ENCODE data around the gene MGP. TPM values are rescaled to one million over a fixed set of nuclear protein-coding genes. Genes with fewer than 3 reads are reported as not detected.

Gene MGP
- polyA plus RNA-seq, 1 experiment, result 4.0 TPM

DNA sequence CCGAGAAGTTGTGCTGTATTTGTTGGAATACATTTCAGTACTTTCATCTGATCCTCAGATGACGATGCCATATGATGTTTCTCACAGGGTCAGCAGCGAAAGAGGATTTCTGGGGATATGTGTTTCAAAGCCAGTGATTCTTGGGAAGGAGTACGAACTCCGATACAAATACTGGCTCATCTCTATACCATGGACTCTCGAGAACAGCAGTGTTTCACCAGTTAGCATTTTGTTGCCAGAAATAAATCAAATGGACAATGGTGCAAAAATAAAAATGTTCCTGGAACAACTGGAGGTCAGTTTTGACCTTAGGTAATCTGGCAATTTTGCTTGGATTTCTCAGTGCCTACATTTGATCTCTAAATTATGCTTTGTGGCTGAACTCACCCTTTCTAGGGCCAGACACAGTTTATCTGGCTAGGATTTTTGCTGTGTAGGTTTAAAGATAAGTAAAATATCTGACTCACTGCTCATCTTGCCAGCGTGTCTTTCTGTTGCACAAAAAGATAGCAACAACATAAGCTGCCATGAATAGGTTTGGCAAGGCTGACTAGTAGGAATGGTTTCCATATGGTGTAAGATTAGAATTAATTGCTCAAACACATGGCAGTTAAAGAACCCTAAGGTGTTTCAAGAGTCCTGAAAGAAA is 11.0 kb upstream of the MGP start:
- POLR2A ChIA-PET, result no interaction called here
- TF ChIP-seq, protein P1, sequence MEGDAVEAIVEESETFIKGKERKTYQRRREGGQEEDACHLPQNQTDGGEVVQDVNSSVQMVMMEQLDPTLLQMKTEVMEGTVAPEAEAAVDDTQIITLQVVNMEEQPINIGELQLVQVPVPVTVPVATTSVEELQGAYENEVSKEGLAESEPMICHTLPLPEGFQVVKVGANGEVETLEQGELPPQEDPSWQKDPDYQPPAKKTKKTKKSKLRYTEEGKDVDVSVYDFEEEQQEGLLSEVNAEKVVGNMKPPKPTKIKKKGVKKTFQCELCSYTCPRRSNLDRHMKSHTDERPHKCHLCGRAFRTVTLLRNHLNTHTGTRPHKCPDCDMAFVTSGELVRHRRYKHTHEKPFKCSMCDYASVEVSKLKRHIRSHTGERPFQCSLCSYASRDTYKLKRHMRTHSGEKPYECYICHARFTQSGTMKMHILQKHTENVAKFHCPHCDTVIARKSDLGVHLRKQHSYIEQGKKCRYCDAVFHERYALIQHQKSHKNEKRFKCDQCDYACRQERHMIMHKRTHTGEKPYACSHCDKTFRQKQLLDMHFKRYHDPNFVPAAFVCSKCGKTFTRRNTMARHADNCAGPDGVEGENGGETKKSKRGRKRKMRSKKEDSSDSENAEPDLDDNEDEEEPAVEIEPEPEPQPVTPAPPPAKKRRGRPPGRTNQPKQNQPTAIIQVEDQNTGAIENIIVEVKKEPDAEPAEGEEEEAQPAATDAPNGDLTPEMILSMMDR (IDR thresholded peaks at IDR 0.05; ENCODE audit: low read depth, low read length), result no peak
- H3K27ac ChIP-seq (ENCODE audit: low read depth, low read length), result peak overlapping the region; percentile 47

DNA sequence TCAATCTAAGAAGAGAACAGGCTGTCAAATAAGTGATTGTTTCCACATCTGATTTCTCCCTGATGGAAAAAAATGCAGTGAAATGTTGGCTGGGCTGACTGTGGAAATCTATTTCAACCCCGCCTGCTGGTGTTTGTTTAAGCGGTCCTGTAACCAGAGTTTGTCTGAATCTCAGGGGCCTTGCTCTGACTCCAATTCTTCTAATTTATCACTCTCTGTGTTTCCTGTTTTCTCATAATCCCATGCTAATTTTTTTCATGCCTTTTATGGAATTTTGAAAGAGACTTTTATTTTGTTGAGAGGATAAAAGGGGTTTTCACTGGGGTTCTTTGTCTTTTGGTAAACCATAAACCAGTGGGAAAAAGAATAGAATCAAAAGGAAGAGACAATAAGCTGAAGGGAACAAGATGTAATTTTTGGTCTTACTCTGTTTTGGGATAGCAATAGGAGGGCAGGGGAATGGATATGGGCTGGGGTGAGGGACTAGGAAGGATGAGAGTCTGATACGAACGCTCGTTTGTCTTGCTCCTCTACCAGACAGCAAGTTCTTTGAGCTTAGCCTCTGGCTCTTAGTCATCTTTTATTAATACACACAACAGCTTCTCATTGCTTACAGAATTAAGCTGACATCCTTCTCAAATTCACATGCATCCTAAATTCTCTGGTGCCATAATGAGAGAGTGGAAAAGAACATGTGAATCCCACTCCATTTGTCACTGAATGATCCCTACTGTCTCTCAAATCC is 8.0 kb upstream of the MGP start:
- TF ChIP-seq, protein P1 (IDR thresholded peaks at IDR 0.05; ENCODE audit: low read depth, low read length), result peak; percentile 38
- Histone ChIP-seq H3K27ac (ENCODE audit: low read depth, low read length) (no peak overlapping the region), H3K9me3 (ENCODE audit: control insufficient read depth, insufficient read depth, low read length) (no peaks in the 10 kb centered on the region), H3K4me3 (ENCODE audit: low read depth, low read length) (no peak overlapping the region), H3K27me3 (ENCODE audit: control insufficient read depth, insufficient read depth, low read length) (peaks cover 6% of the 10 kb centered on the region)
- CTCF ChIA-PET, result interaction anchor here (0.5 to 2.3 kb wide), 9 partner anchors 10 to 169 kb away, joined by 3 to 10 read pairs (median 4); partner anchors contain the start of gene ART4
- POLR2A ChIA-PET, result interaction anchor here (0.6 kb wide), 1 partner anchor 123 kb away, joined by 4 read pairs; a partner anchor contains a TSS
- no peak for DNase-seq (ENCODE audit: low read depth, low spot score)

More for the DNA sequence above, 11.0 kb upstream of the MGP start:
- DNase-seq (ENCODE audit: low read depth, low spot score), result peak; percentile 52
- Histone ChIP-seq H3K27me3 (ENCODE audit: control insufficient read depth, insufficient read depth, low read length) (no peaks in the 10 kb centered on the region), H3K4me3 (ENCODE audit: low read depth, low read length) (0 out of 2 replicates have a peak overlapping the region, but pooled peaks have one; percentile 8), H3K9me3 (ENCODE audit: control insufficient read depth, insufficient read depth, low read length) (no peaks in the 10 kb centered on the region)
- CTCF ChIA-PET, result no interaction called here

DNA sequence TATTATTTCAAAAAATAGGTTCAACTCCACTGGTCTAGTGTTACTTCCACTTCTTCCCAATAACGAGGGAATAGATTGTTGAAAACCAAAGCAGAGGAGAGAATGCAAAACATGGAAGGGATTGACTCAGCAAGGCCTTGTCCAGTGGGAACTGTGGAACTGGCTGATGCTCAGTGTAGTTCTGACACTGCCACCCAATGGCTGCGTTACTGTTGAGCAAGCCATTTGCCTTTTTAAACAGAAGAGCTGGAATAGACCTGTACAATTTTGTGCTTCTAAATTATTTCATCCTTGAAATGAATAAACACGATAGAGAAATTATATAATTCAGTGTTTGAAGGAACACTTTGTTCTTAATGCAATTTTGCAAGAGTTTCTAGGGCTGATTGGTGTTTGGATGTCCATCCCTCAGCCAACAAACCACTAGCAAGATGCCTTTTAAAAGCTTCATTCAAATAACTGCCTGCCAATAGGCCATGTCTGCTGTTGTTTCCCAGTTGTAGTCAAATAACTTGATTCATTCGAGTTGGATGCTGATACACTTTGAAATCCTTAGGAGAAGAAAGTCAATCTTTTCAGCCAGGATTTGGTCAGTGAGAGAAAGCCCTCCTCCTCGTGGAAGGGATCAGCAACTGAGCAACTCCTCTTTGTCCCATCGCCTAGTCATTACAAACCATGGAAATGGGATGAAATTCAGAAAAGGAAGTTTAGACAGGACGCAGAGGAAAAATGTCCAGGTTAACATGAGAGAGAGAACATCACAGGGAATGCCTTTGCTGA is 7.3 kb upstream of the MGP start:
- no peaks in the 10 kb centered on the region for H3K9me3 ChIP-seq (ENCODE audit: control insufficient read depth, insufficient read depth, low read length)
- ChIA-PET CTCF (interaction anchor here (1.4 to 2.3 kb wide), 4 partner anchors 45 to 102 kb away, joined by 3 to 10 read pairs (median 6); partner anchors contain the start of gene ART4), POLR2A (no interaction called here)
- peaks cover 6% of the 10 kb centered on the region for H3K27me3 ChIP-seq (ENCODE audit: control insufficient read depth, insufficient read depth, low read length)
- H3K27ac ChIP-seq (ENCODE audit: low read depth, low read length), result no peak overlapping the region
- no peak for DNase-seq (ENCODE audit: low read depth, low spot score)
- TF ChIP-seq, protein P1 (IDR thresholded peaks at IDR 0.05; ENCODE audit: low read depth, low read length), result no peak
- H3K4me3 ChIP-seq (ENCODE audit: low read depth, low read length), result no peak overlapping the region

DNA sequence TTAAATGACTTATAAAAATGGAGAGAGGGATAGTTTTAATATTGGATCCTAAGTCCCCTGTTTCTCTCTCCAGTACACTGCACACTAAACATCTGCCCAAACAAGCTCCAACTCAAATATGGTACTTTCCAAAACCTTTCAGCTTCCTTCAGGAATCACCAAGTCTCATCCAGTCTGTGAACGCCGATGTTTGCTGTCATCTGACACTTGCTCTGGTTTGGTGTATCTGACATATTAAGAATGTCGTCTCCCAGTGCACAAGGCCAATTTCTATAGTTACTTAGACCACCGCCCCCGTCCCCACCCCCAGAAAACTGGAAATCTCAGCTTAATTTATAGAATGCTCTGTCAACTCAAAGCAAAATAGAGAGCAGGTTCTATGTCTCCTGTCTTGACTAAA is 5.0 kb upstream of the MGP start:
- Histone ChIP-seq H3K9me3 (ENCODE audit: control insufficient read depth, insufficient read depth, low read length) (no peaks in the 10 kb centered on the region), H3K27ac (ENCODE audit: low read depth, low read length) (no peak overlapping the region), H3K27me3 (ENCODE audit: control insufficient read depth, insufficient read depth, low read length) (peaks cover 6% of the 10 kb centered on the region), H3K4me3 (ENCODE audit: low read depth, low read length) (no peak overlapping the region)
- CTCF ChIA-PET, result interaction anchor here (0.6 to 1.4 kb wide), 6 partner anchors 20 to 104 kb away, joined by 3 to 6 read pairs (median 3); no protein-coding TSS in a partner anchor
- TF ChIP-seq, protein P1 (IDR thresholded peaks at IDR 0.05; ENCODE audit: low read depth, low read length), result no peak
- POLR2A ChIA-PET, result no interaction called here
- no peak for DNase-seq (ENCODE audit: low read depth, low spot score)
